ENCODE results near the gene GPR18. TPM values are rescaled to one million over a fixed set of nuclear protein-coding genes. Genes with fewer than 3 reads are reported as not detected.

The GPR18 gene
- total RNA-seq, 1 experiment from 2014 or later, result 126 TPM

- Histone ChIP-seq H3K9me3 (ENCODE audit: low read length) (no peaks in the 10 kb centered on the region), H3K4me1 (ENCODE audit: low read length) (peaks cover 52% of the 10 kb centered on the region), H3K4me2 (ENCODE audit: low read depth, low read length, poor library complexity, severe bottlenecking) (no peak overlapping the region), H3K79me2 (ENCODE audit: low read length) (peaks cover 21% of the 10 kb centered on the region; the same call in 1 of the 2 replicates), H3K27ac (ENCODE audit: low read length) (no peak overlapping the region), H3K9me2 (replicated peaks; ENCODE audit: insufficient read depth, low read length) (no peaks in the 10 kb centered on the region), H2AFZ (ENCODE audit: low read length) (no peak overlapping the region), H3K4me3 (ENCODE audit: low read length) (no peak overlapping the region), H3K9ac (ENCODE audit: low read length) (no peak overlapping the region), H3K27me3 (ENCODE audit: low read length) (no peaks in the 10 kb centered on the region), H3K36me3 (ENCODE audit: insufficient read depth, low read length) (peaks cover 19% of the 10 kb centered on the region; the same call in 1 of the 2 replicates), H4K20me1 (ENCODE audit: insufficient read depth, low read depth, low read length) (peaks cover 31% of the 10 kb centered on the region)
- DNase-seq, result peak; percentile 81
Measured at GRCh38 chr13:99269627-99270241, 11.6 kb upstream of the GPR18 start.

- Histone ChIP-seq H3K4me2 (ENCODE audit: low read depth, low read length, poor library complexity, severe bottlenecking) (no peak overlapping the region), H3K79me2 (ENCODE audit: low read length) (peaks cover 29% of the 10 kb centered on the region), H3K36me3 (ENCODE audit: insufficient read depth, low read length) (peaks cover 19% of the 10 kb centered on the region; the same call in 1 of the 2 replicates), H3K9ac (ENCODE audit: low read length) (no peak overlapping the region), H3K9me2 (replicated peaks; ENCODE audit: insufficient read depth, low read length) (no peaks in the 10 kb centered on the region), H3K4me1 (ENCODE audit: low read length) (peaks cover 62% of the 10 kb centered on the region), H2AFZ (ENCODE audit: low read length) (no peak overlapping the region), H3K27me3 (ENCODE audit: low read length) (no peaks in the 10 kb centered on the region), H3K27ac (ENCODE audit: low read length) (no peak overlapping the region), H4K20me1 (ENCODE audit: insufficient read depth, low read depth, low read length) (peaks cover 23% of the 10 kb centered on the region), H3K9me3 (ENCODE audit: low read length) (no peaks in the 10 kb centered on the region), H3K4me3 (ENCODE audit: low read length) (no peak overlapping the region)
- DNase-seq, result no peak
Measured at GRCh38 chr13:99268822-99269221, 10.6 kb upstream of the GPR18 start.

- Histone ChIP-seq H3K9me3 (ENCODE audit: low read length) (no peaks in the 10 kb centered on the region), H3K27me3 (ENCODE audit: low read length) (no peaks in the 10 kb centered on the region), H2AFZ (ENCODE audit: low read length) (no peak overlapping the region), H3K4me3 (ENCODE audit: low read length) (no peak overlapping the region), H3K79me2 (ENCODE audit: low read length) (peaks cover 32% of the 10 kb centered on the region), H4K20me1 (ENCODE audit: insufficient read depth, low read depth, low read length) (peaks cover 17% of the 10 kb centered on the region), H3K27ac (ENCODE audit: low read length) (no peak overlapping the region), H3K4me1 (ENCODE audit: low read length) (peaks cover 70% of the 10 kb centered on the region), H3K36me3 (ENCODE audit: insufficient read depth, low read length) (peaks cover 16% of the 10 kb centered on the region; the same call in 1 of the 2 replicates), H3K4me2 (ENCODE audit: low read depth, low read length, poor library complexity, severe bottlenecking) (no peak overlapping the region), H3K9me2 (replicated peaks; ENCODE audit: insufficient read depth, low read length) (no peaks in the 10 kb centered on the region), H3K9ac (ENCODE audit: low read length) (no peak overlapping the region)
- no peak for DNase-seq
Measured at GRCh38 chr13:99267927-99268326, 9.7 kb upstream of the GPR18 start.

GRCh38 chr13:99266827-99267226, 8.6 kb upstream of the GPR18 start:
- no peak overlapping the region for H3K27ac ChIP-seq (ENCODE audit: low read length)
- H3K79me2 ChIP-seq (ENCODE audit: low read length), result peaks cover 34% of the 10 kb centered on the region
- H3K9me2 ChIP-seq (replicated peaks; ENCODE audit: insufficient read depth, low read length), result no peaks in the 10 kb centered on the region
- H3K9me3 ChIP-seq (ENCODE audit: low read length), result no peaks in the 10 kb centered on the region
- H3K27me3 ChIP-seq (ENCODE audit: low read length), result no peaks in the 10 kb centered on the region
- H4K20me1 ChIP-seq (ENCODE audit: insufficient read depth, low read depth, low read length), result peaks cover 14% of the 10 kb centered on the region
- H3K36me3 ChIP-seq (ENCODE audit: insufficient read depth, low read length), result 0 out of 2 replicates have a peak, but pooled peaks cover 7% of the 10 kb centered on the region
- DNase-seq, result no peak
- H3K4me2 ChIP-seq (ENCODE audit: low read depth, low read length, poor library complexity, severe bottlenecking), result no peak overlapping the region
- H3K9ac ChIP-seq (ENCODE audit: low read length), result no peak overlapping the region
- no peak overlapping the region for H2AFZ ChIP-seq (ENCODE audit: low read length)
- peaks cover 81% of the 10 kb centered on the region for H3K4me1 ChIP-seq (ENCODE audit: low read length)
- H3K4me3 ChIP-seq (ENCODE audit: low read length), result no peak overlapping the region

GRCh38 chr13:99265821-99266426, 7.7 kb upstream of the GPR18 start:
- Histone ChIP-seq H3K9ac (ENCODE audit: low read length) (no peak overlapping the region), H3K27me3 (ENCODE audit: low read length) (no peaks in the 10 kb centered on the region), H3K4me2 (ENCODE audit: low read depth, low read length, poor library complexity, severe bottlenecking) (no peak overlapping the region), H3K27ac (ENCODE audit: low read length) (peak overlapping the region; percentile 83; the same call in 1 of the 2 replicates), H2AFZ (ENCODE audit: low read length) (no peak overlapping the region), H4K20me1 (ENCODE audit: insufficient read depth, low read depth, low read length) (peaks cover 11% of the 10 kb centered on the region; the same call in 1 of the 2 replicates), H3K79me2 (ENCODE audit: low read length) (peaks cover 40% of the 10 kb centered on the region), H3K4me1 (ENCODE audit: low read length) (peaks cover 91% of the 10 kb centered on the region), H3K9me3 (ENCODE audit: low read length) (no peaks in the 10 kb centered on the region), H3K9me2 (replicated peaks; ENCODE audit: insufficient read depth, low read length) (no peaks in the 10 kb centered on the region), H3K4me3 (ENCODE audit: low read length) (no peak overlapping the region), H3K36me3 (ENCODE audit: insufficient read depth, low read length) (0 out of 2 replicates have a peak, but pooled peaks cover 5% of the 10 kb centered on the region)
- DNase-seq, result peak; percentile 86

- H3K9ac ChIP-seq (ENCODE audit: low read length), result no peak overlapping the region
- H3K4me2 ChIP-seq (ENCODE audit: low read depth, low read length, poor library complexity, severe bottlenecking), result no peak overlapping the region
- no peaks in the 10 kb centered on the region for H3K27me3 ChIP-seq (ENCODE audit: low read length)
- peak overlapping the region; percentile 83 for H3K27ac ChIP-seq (ENCODE audit: low read length)
- peaks cover 94% of the 10 kb centered on the region for H3K4me1 ChIP-seq (ENCODE audit: low read length)
- H2AFZ ChIP-seq (ENCODE audit: low read length), result no peak overlapping the region
- no peaks in the 10 kb centered on the region for H3K9me3 ChIP-seq (ENCODE audit: low read length)
- DNase-seq, result peak; percentile 43
- no peaks in the 10 kb centered on the region for H3K9me2 ChIP-seq (replicated peaks; ENCODE audit: insufficient read depth, low read length)
- no peak overlapping the region for H3K4me3 ChIP-seq (ENCODE audit: low read length)
- no peaks in the 10 kb centered on the region for H3K36me3 ChIP-seq (ENCODE audit: insufficient read depth, low read length)
- peaks cover 41% of the 10 kb centered on the region for H3K79me2 ChIP-seq (ENCODE audit: low read length)
- H4K20me1 ChIP-seq (ENCODE audit: insufficient read depth, low read depth, low read length), result peaks cover 11% of the 10 kb centered on the region; the same call in 1 of the 2 replicates
Measured at GRCh38 chr13:99265162-99265800, 7.1 kb upstream of the GPR18 start.

- DNase-seq, result peak; percentile 73
- Histone ChIP-seq H3K4me2 (ENCODE audit: low read depth, low read length, poor library complexity, severe bottlenecking) (peak overlapping the region; percentile 46), H3K9me3 (ENCODE audit: low read length) (no peaks in the 10 kb centered on the region), H3K27ac (ENCODE audit: low read length) (peak overlapping the region; percentile 83), H3K36me3 (ENCODE audit: insufficient read depth, low read length) (0 out of 2 replicates have a peak, but pooled peaks cover 3% of the 10 kb centered on the region), H3K9ac (ENCODE audit: low read length) (peak overlapping the region; percentile 41), H2AFZ (ENCODE audit: low read length) (no peak overlapping the region), H4K20me1 (ENCODE audit: insufficient read depth, low read depth, low read length) (peaks cover 11% of the 10 kb centered on the region; the same call in 1 of the 2 replicates), H3K9me2 (replicated peaks; ENCODE audit: insufficient read depth, low read length) (no peaks in the 10 kb centered on the region), H3K4me3 (ENCODE audit: low read length) (peak overlapping the region; percentile 4; the same call in 1 of the 2 replicates), H3K79me2 (ENCODE audit: low read length) (peaks cover 51% of the 10 kb centered on the region), H3K27me3 (ENCODE audit: low read length) (no peaks in the 10 kb centered on the region), H3K4me1 (ENCODE audit: low read length) (peaks cover 98% of the 10 kb centered on the region)
Measured at GRCh38 chr13:99264051-99264450, 5.9 kb upstream of the GPR18 start.

Data from Karpas-422 (cell line).